ENCODE data around the gene WRNIP1.

Gene WRNIP1

GRCh38 chr6:2783188-2783963 lies 18.2 kb downstream of the WRNIP1 start:
- Histone ChIP-seq H3K4me2 (ENCODE audit: low read length) (no peak overlapping the region), H3K23ac (ENCODE audit: low read length) (no peak overlapping the region), H3K4me1 (ENCODE audit: control insufficient read depth, low read depth, low read length) (no peaks in the 10 kb centered on the region), H3K4ac (ENCODE audit: low read depth, low read length) (no peak overlapping the region), H3K36me3 (ENCODE audit: control insufficient read depth, insufficient read depth, low read length) (peaks cover 3% of the 10 kb centered on the region), H3K56ac (ENCODE audit: low read length) (no peak overlapping the region), H2BK15ac (replicated peaks; ENCODE audit: low read depth) (no peak overlapping the region), H3K79me2 (ENCODE audit: control insufficient read depth, insufficient read depth, low read length) (peaks cover 12% of the 10 kb centered on the region), H2BK5ac (ENCODE audit: low read length) (no peak overlapping the region), H3K27ac (ENCODE audit: low read depth, low read length) (no peak overlapping the region), H4K8ac (ENCODE audit: low read depth, low read length) (no peak overlapping the region), H3K4me3 (ENCODE audit: low read length) (no peak overlapping the region), H3K27me3 (ENCODE audit: insufficient read depth, low read length, poor library complexity) (no peaks in the 10 kb centered on the region), H2BK120ac (ENCODE audit: low read depth, low read length) (no peak overlapping the region), H4K5ac (ENCODE audit: low read length) (no peak overlapping the region), H3K79me1 (ENCODE audit: low read length) (peaks cover 33% of the 10 kb centered on the region), H3K18ac (ENCODE audit: low read length) (no peak overlapping the region), H2AK5ac (ENCODE audit: low read length) (no peak overlapping the region), H3K9ac (ENCODE audit: low read length) (no peak overlapping the region)
- peak; percentile 64 for DNase-seq
- WGBS (ENCODE audit: extremely low coverage, insufficient coverage, low lambda C conversion rate), result no CpG with 5 or more reads among the region's 19 CpGs

GRCh38 chr6:2784061-2784460 lies 18.9 kb downstream of the WRNIP1 start:
- Histone ChIP-seq H4K8ac (ENCODE audit: low read depth, low read length) (no peak overlapping the region), H3K4ac (ENCODE audit: low read depth, low read length) (no peak overlapping the region), H3K4me3 (ENCODE audit: low read length) (no peak overlapping the region), H3K27me3 (ENCODE audit: insufficient read depth, low read length, poor library complexity) (no peaks in the 10 kb centered on the region), H3K18ac (ENCODE audit: low read length) (no peak overlapping the region), H3K4me2 (ENCODE audit: low read length) (no peak overlapping the region), H4K5ac (ENCODE audit: low read length) (no peak overlapping the region), H2BK5ac (ENCODE audit: low read length) (no peak overlapping the region), H2BK15ac (replicated peaks; ENCODE audit: low read depth) (no peak overlapping the region), H2AK5ac (ENCODE audit: low read length) (no peak overlapping the region), H3K36me3 (ENCODE audit: control insufficient read depth, insufficient read depth, low read length) (peaks cover 3% of the 10 kb centered on the region), H3K79me2 (ENCODE audit: control insufficient read depth, insufficient read depth, low read length) (peaks cover 7% of the 10 kb centered on the region), H3K79me1 (ENCODE audit: low read length) (peaks cover 28% of the 10 kb centered on the region), H3K9ac (ENCODE audit: low read length) (no peak overlapping the region), H3K56ac (ENCODE audit: low read length) (no peak overlapping the region), H2BK120ac (ENCODE audit: low read depth, low read length) (no peak overlapping the region), H3K27ac (ENCODE audit: low read depth, low read length) (no peak overlapping the region), H3K4me1 (ENCODE audit: control insufficient read depth, low read depth, low read length) (no peaks in the 10 kb centered on the region), H3K23ac (ENCODE audit: low read length) (no peak overlapping the region)
- WGBS (ENCODE audit: extremely low coverage, insufficient coverage, low lambda C conversion rate), result no CpG with 5 or more reads among the region's 5 CpGs
- no peak for DNase-seq

GRCh38 chr6:2784930-2785329 lies 19.7 kb downstream of the WRNIP1 start:
- Histone ChIP-seq H2BK15ac (replicated peaks; ENCODE audit: low read depth) (no peak overlapping the region), H3K23ac (ENCODE audit: low read length) (no peak overlapping the region), H2AK5ac (ENCODE audit: low read length) (no peak overlapping the region), H3K56ac (ENCODE audit: low read length) (no peak overlapping the region), H2BK5ac (ENCODE audit: low read length) (no peak overlapping the region), H2BK120ac (ENCODE audit: low read depth, low read length) (no peak overlapping the region), H4K8ac (ENCODE audit: low read depth, low read length) (no peak overlapping the region), H3K79me2 (ENCODE audit: control insufficient read depth, insufficient read depth, low read length) (peaks cover 7% of the 10 kb centered on the region), H3K4me1 (ENCODE audit: control insufficient read depth, low read depth, low read length) (no peaks in the 10 kb centered on the region), H3K18ac (ENCODE audit: low read length) (no peak overlapping the region), H4K5ac (ENCODE audit: low read length) (no peak overlapping the region), H3K4me3 (ENCODE audit: low read length) (no peak overlapping the region), H3K79me1 (ENCODE audit: low read length) (peaks cover 26% of the 10 kb centered on the region), H3K9ac (ENCODE audit: low read length) (no peak overlapping the region), H3K36me3 (ENCODE audit: control insufficient read depth, insufficient read depth, low read length) (no peaks in the 10 kb centered on the region), H3K27me3 (ENCODE audit: insufficient read depth, low read length, poor library complexity) (no peaks in the 10 kb centered on the region), H3K4ac (ENCODE audit: low read depth, low read length) (no peak overlapping the region), H3K4me2 (ENCODE audit: low read length) (no peak overlapping the region), H3K27ac (ENCODE audit: low read depth, low read length) (no peak overlapping the region)
- no peak for DNase-seq
- no CpG with 5 or more reads among the region's 7 CpGs for WGBS (ENCODE audit: extremely low coverage, insufficient coverage, low lambda C conversion rate)

- no peak overlapping the region for H3K23ac ChIP-seq (ENCODE audit: low read length)
- no peak overlapping the region for H3K18ac ChIP-seq (ENCODE audit: low read length)
- no peak overlapping the region for H2BK5ac ChIP-seq (ENCODE audit: low read length)
- no peak overlapping the region for H2BK15ac ChIP-seq (replicated peaks; ENCODE audit: low read depth)
- WGBS (ENCODE audit: extremely low coverage, insufficient coverage, low lambda C conversion rate), result no CpG with 5 or more reads among the region's 4 CpGs
- H3K4ac ChIP-seq (ENCODE audit: low read depth, low read length), result no peak overlapping the region
- no peak for DNase-seq
- H3K36me3 ChIP-seq (ENCODE audit: control insufficient read depth, insufficient read depth, low read length), result no peaks in the 10 kb centered on the region
- H4K8ac ChIP-seq (ENCODE audit: low read depth, low read length), result no peak overlapping the region
- H3K79me2 ChIP-seq (ENCODE audit: control insufficient read depth, insufficient read depth, low read length), result peaks cover 4% of the 10 kb centered on the region
- peaks cover 20% of the 10 kb centered on the region for H3K79me1 ChIP-seq (ENCODE audit: low read length)
- no peak overlapping the region for H3K4me2 ChIP-seq (ENCODE audit: low read length)
- no peak overlapping the region for H2AK5ac ChIP-seq (ENCODE audit: low read length)
- H3K56ac ChIP-seq (ENCODE audit: low read length), result no peak overlapping the region
- H3K4me1 ChIP-seq (ENCODE audit: control insufficient read depth, low read depth, low read length), result no peaks in the 10 kb centered on the region
- H4K5ac ChIP-seq (ENCODE audit: low read length), result no peak overlapping the region
- no peak overlapping the region for H3K27ac ChIP-seq (ENCODE audit: low read depth, low read length)
- H3K9ac ChIP-seq (ENCODE audit: low read length), result no peak overlapping the region
- no peak overlapping the region for H2BK120ac ChIP-seq (ENCODE audit: low read depth, low read length)
- H3K27me3 ChIP-seq (ENCODE audit: insufficient read depth, low read length, poor library complexity), result no peaks in the 10 kb centered on the region
- H3K4me3 ChIP-seq (ENCODE audit: low read length), result no peak overlapping the region
Measured at GRCh38 chr6:2786269-2786668, 21.1 kb downstream of the WRNIP1 start.

- Histone ChIP-seq H4K5ac (ENCODE audit: low read length) (no peak overlapping the region), H3K4me2 (ENCODE audit: low read length) (no peak overlapping the region), H3K9ac (ENCODE audit: low read length) (no peak overlapping the region), H3K23ac (ENCODE audit: low read length) (no peak overlapping the region), H2BK120ac (ENCODE audit: low read depth, low read length) (no peak overlapping the region), H3K4ac (ENCODE audit: low read depth, low read length) (no peak overlapping the region), H3K27ac (ENCODE audit: low read depth, low read length) (no peak overlapping the region), H3K79me2 (ENCODE audit: control insufficient read depth, insufficient read depth, low read length) (peaks cover 2% of the 10 kb centered on the region), H3K4me3 (ENCODE audit: low read length) (no peak overlapping the region), H2BK15ac (replicated peaks; ENCODE audit: low read depth) (no peak overlapping the region), H3K56ac (ENCODE audit: low read length) (peak overlapping the region; percentile 37), H3K4me1 (ENCODE audit: control insufficient read depth, low read depth, low read length) (no peaks in the 10 kb centered on the region), H4K8ac (ENCODE audit: low read depth, low read length) (no peak overlapping the region), H3K27me3 (ENCODE audit: insufficient read depth, low read length, poor library complexity) (no peaks in the 10 kb centered on the region), H3K36me3 (ENCODE audit: control insufficient read depth, insufficient read depth, low read length) (no peaks in the 10 kb centered on the region), H2AK5ac (ENCODE audit: low read length) (no peak overlapping the region), H3K79me1 (ENCODE audit: low read length) (peaks cover 12% of the 10 kb centered on the region), H2BK5ac (ENCODE audit: low read length) (no peak overlapping the region), H3K18ac (ENCODE audit: low read length) (no peak overlapping the region)
- WGBS (ENCODE audit: extremely low coverage, insufficient coverage, low lambda C conversion rate), result no CpG with 5 or more reads among the region's 11 CpGs
- DNase-seq, result peak; percentile 94
Measured at GRCh38 chr6:2790588-2791449, 25.6 kb downstream of the WRNIP1 start.
